Loucy (cell line): ENCODE results near the gene MBD4.

Experiments
- EZH2phosphoT487 ChIP-seq: fragments of 200-600 bp; IDR thresholded peaks from 2 replicates; pipeline ENCODE4 v1.6.1; 2018; ENCODE audit warnings: antibody characterized with exemption, mild to moderate bottlenecking, moderate library complexity, borderline replicate concordance
- TF ChIP-seq, protein P1 (sequence below): fragments of 200-600 bp; sonication (generic); conservative IDR thresholded peaks from 2 replicates; pipeline ENCODE4 v1.5.1; 2014; ENCODE audit warnings: mild to moderate bottlenecking, antibody characterized with exemption, low read length

DNA sequence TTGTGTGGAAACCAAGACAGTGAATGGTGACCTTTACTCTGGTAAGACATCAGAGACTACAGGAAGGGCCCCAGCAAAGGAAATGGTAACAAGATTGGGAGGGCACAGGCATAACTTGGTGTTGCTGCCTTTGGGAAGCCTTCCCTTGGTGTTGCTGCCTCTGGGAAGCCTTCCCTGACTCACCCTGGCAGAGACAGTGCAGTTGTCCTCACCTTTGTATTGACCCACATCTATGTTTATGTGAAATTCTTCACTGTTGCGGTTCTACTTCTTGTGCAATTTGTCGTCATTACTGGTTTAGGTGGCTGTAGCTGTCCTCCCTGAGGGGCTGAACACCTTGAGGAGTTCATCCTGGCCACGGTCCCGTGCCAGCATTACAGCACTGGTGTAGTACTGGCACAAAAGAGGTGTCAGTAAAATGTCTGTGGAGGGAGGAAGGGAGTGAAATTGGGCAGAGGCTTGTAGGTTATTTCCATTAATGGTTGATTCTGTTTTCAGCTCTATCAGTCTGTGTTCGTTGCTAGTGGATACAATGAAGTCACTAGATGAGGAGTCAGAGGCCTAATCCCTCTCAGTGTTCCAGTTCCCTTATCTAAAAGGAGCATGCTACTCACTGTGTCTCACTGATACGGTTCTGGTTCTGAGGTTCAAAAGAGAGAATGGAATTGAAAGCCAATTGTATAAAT lies 21.9 kb upstream of the MBD4 start:
- TF ChIP-seq, protein P1, sequence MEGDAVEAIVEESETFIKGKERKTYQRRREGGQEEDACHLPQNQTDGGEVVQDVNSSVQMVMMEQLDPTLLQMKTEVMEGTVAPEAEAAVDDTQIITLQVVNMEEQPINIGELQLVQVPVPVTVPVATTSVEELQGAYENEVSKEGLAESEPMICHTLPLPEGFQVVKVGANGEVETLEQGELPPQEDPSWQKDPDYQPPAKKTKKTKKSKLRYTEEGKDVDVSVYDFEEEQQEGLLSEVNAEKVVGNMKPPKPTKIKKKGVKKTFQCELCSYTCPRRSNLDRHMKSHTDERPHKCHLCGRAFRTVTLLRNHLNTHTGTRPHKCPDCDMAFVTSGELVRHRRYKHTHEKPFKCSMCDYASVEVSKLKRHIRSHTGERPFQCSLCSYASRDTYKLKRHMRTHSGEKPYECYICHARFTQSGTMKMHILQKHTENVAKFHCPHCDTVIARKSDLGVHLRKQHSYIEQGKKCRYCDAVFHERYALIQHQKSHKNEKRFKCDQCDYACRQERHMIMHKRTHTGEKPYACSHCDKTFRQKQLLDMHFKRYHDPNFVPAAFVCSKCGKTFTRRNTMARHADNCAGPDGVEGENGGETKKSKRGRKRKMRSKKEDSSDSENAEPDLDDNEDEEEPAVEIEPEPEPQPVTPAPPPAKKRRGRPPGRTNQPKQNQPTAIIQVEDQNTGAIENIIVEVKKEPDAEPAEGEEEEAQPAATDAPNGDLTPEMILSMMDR = no peak
- TF ChIP-seq EZH2phosphoT487 = no peak
